A673 (cell line): ENCODE measurements around the gene PIK3CG. TPM values are rescaled to one million over a fixed set of nuclear protein-coding genes. Genes with fewer than 3 reads are reported as not detected.

ENCODE experiments used
- BruUV-seq: library from RNA; stranded (reverse); fragments of 400-500 nt; replicated peaks from 2 replicates; lab custom pipeline; 2021; lab: Mats Ljungman, UMichigan
- CTCF ChIA-PET: fragments of 300-600 bp; sonication (Branson Sonifier 250); formaldehyde crosslinking; loops from one replicate; lab custom pipeline; 2022; ENCODE audit warnings: antibody characterized with exemption; lab: Charles Lee
- POLR2A ChIA-PET: fragments of 300-600 bp; sonication (Branson Sonifier 250); formaldehyde crosslinking; loops from one replicate; lab custom pipeline; 2022; ENCODE audit warnings: antibody characterized with exemption; ENCODE audit not compliant: low non-redundant PET; lab: Charles Lee
- DNase-seq: peaks from one replicate; pipeline ENCODE4 v3.0.0-alpha.2; 2015; ENCODE audit warnings: low spot score
- H3K27ac ChIP-seq: fragments of 200-600 bp; sonication (generic); 2 replicates; pipeline ENCODE4 v1.5.1; 2016; ENCODE audit warnings: mixed run types, low read depth, mild to moderate bottlenecking, mixed read lengths, antibody characterized with exemption, low read length; ENCODE audit not compliant: poor library complexity, severe bottlenecking
- H3K27me3 ChIP-seq: fragments of 200-600 bp; sonication (generic); replicated peaks from 2 replicates; pipeline ENCODE4 v1.6.1; 2017; ENCODE audit warnings: mixed run types, low read depth, mild to moderate bottlenecking, mixed read lengths, antibody characterized with exemption, low read length; ENCODE audit not compliant: insufficient read depth, poor library complexity
- H3K36me3 ChIP-seq: fragments of 200-600 bp; sonication (generic); 2 replicates; pipeline ENCODE4 v1.6.1; 2016; ENCODE audit warnings: mixed run types, mild to moderate bottlenecking, mixed read lengths, antibody characterized with exemption, low read length; ENCODE audit not compliant: insufficient read depth, poor library complexity, severe bottlenecking
- H3K4me1 ChIP-seq: fragments of 200-600 bp; sonication (generic); 2 replicates; pipeline ENCODE4 v1.6.1; 2017; ENCODE audit warnings: mixed run types, mild to moderate bottlenecking, mixed read lengths, antibody characterized with exemption, low read length; ENCODE audit not compliant: insufficient read depth, poor library complexity, severe bottlenecking
- H3K4me3 ChIP-seq: fragments of 200-600 bp; sonication (generic); 2 replicates; pipeline ENCODE4 v1.5.1; 2016; ENCODE audit warnings: low read depth, mixed run types, mild to moderate bottlenecking, mixed read lengths, low read length; ENCODE audit not compliant: poor library complexity, severe bottlenecking
- H3K9me3 ChIP-seq: fragments of 200-600 bp; sonication (generic); 2 replicates; pipeline ENCODE4 v1.6.1; 2016; ENCODE audit warnings: mixed run types, low read depth, mild to moderate bottlenecking, mixed read lengths, antibody characterized with exemption, low read length; ENCODE audit not compliant: poor library complexity, severe bottlenecking
- EZH2 ChIP-seq: fragments of 200-600 bp; sonication (generic); IDR thresholded peaks from 2 replicates; pipeline ENCODE4 v1.6.1; 2017; ENCODE audit warnings: borderline replicate concordance, low read depth, mild to moderate bottlenecking, mixed read lengths, antibody characterized with exemption, low read length; ENCODE audit not compliant: poor library complexity, severe bottlenecking
- intact Hi-C: fragments of 100-400 bp; cut with micrococcal nuclease; formaldehyde crosslinking; loops from one replicate; pipeline ENCODE4 v1.10.0; 2022; ENCODE audit not compliant: unreplicated experiment
- total RNA-seq: library from RNA; stranded (reverse); gene quantifications from 2 replicates; pipeline ENCODE4 v1.2.3, GENCODE V29; 2021
- TF ChIP-seq, protein P1 (sequence below): fragments of 300-800, 200-600 bp; sonication (generic); conservative IDR thresholded peaks from 2 replicates; pipeline ENCODE4 v1.5.1; 2017; ENCODE audit warnings: low read depth, mild to moderate bottlenecking, antibody characterized with exemption, low read length, moderate library complexity, mixed read lengths

PIK3CG gene
- total RNA-seq, 1 experiment from 2014 or later = 13.4 TPM

DNA sequence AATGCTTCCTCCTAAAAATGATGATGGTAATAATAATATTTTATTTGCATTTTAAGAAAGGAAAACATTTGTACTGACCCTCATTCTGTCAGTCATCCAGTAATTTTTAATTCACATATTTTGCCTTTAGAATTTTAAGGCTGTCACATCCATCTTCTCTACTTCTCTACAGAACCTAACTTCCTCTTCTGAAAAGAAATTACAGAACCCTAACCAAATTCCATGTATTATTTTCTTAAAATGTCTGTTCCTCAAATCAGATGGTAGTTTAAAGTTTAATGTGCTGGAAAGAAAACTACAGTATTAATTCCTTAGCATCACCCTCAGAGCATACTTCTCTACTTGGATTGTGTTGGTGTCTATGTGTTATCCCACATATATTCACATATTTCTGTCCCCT is 9.0 kb downstream of the PIK3CG start:
- CTCF ChIA-PET = no interaction called here
- Histone ChIP-seq H3K9me3 (peaks cover 5% of the 10 kb centered on the region), H3K27ac (no peak overlapping the region), H3K27me3 (no peaks in the 10 kb centered on the region), H3K36me3 (peaks cover 18% of the 10 kb centered on the region), H3K4me1 (peaks cover 22% of the 10 kb centered on the region), H3K4me3 (no peak overlapping the region)
- intact Hi-C loops = no loop called here
- POLR2A ChIA-PET = no interaction called here
- BruUV-seq = no TSS peak
- TF ChIP-seq, protein P1, sequence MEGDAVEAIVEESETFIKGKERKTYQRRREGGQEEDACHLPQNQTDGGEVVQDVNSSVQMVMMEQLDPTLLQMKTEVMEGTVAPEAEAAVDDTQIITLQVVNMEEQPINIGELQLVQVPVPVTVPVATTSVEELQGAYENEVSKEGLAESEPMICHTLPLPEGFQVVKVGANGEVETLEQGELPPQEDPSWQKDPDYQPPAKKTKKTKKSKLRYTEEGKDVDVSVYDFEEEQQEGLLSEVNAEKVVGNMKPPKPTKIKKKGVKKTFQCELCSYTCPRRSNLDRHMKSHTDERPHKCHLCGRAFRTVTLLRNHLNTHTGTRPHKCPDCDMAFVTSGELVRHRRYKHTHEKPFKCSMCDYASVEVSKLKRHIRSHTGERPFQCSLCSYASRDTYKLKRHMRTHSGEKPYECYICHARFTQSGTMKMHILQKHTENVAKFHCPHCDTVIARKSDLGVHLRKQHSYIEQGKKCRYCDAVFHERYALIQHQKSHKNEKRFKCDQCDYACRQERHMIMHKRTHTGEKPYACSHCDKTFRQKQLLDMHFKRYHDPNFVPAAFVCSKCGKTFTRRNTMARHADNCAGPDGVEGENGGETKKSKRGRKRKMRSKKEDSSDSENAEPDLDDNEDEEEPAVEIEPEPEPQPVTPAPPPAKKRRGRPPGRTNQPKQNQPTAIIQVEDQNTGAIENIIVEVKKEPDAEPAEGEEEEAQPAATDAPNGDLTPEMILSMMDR = no peak
- no peak for TF ChIP-seq EZH2
- DNase-seq = no peak

DNA sequence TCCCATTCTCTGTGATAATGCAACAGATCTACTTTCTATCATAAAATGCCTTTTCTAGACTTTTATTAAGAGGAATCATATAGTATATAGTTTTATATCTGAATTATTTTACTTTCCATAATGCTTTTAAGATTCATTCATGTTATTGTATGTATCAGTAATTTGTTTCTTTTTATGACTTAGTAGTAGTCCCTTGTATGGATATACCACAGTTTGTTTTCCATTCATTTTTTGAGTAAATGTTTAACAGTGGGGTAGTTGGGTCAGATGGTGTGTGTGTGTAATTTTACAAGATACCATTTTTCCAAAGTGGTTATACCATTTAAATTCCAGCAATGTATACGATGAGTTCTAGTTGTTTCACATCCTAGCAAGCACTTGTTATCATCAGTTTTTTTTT is 10.4 kb downstream of the PIK3CG start:
- Histone ChIP-seq H3K36me3 (peaks cover 16% of the 10 kb centered on the region), H3K4me1 (peaks cover 22% of the 10 kb centered on the region), H3K9me3 (peaks cover 5% of the 10 kb centered on the region), H3K27ac (no peak overlapping the region), H3K4me3 (no peak overlapping the region), H3K27me3 (no peaks in the 10 kb centered on the region)
- intact Hi-C loops = no loop called here
- ChIA-PET CTCF (no interaction called here), POLR2A (no interaction called here)
- DNase-seq = no peak
- TF ChIP-seq, protein P1 = no peak
- no TSS peak for BruUV-seq

DNA sequence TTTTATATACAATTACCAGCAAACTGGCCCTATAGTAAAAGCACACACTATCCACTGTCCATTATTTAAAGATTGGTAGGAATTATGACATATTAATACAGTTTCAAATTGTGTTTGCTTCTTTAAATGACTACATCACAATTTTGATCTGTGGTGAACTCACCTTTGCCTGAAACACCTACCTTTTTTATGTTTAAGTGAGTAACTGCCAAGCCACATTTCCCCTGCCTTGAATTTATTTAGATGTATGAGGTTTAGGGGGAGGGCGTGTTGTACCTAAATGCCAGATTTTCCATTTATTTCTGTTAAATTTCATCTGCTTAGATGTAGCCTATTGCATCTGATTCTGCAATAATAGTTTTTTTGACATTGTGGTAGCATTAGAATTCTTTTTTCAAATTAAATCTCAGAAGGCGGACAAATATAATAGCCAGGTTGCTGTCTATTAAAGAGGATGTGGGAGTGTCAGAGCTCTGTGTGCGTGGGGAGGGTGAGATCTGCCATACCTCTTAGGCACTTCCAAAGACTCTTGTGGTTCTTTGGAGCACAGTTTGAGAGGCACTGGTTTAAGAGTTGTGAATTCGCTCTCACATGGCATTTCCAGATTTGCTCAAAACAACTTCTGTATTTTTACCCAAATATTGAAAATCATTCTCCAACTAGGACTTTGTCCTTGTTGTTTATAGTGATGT is 13.8 kb downstream of the PIK3CG start:
- peaks cover 28% of the 10 kb centered on the region for H3K36me3 ChIP-seq
- H3K4me1 ChIP-seq = no peaks in the 10 kb centered on the region
- POLR2A ChIA-PET = no interaction called here
- DNase-seq = no peak
- no peaks in the 10 kb centered on the region for H3K27me3 ChIP-seq
- TF ChIP-seq EZH2 = no peak
- TF ChIP-seq, protein P1 = no peak
- H3K27ac ChIP-seq = no peak overlapping the region
- peaks cover 5% of the 10 kb centered on the region for H3K9me3 ChIP-seq
- BruUV-seq = no TSS peak
- intact Hi-C loops = no loop called here
- no peak overlapping the region for H3K4me3 ChIP-seq
- CTCF ChIA-PET = no interaction called here
